Measurements from ENCODE around the gene PER1. TPM values are rescaled to one million over a fixed set of nuclear protein-coding genes. Genes with fewer than 3 reads are reported as not detected.
A peak's percentile ranks its signal among the peaks of the same experiment; 100 is the strongest.

The PER1 gene, protein sequence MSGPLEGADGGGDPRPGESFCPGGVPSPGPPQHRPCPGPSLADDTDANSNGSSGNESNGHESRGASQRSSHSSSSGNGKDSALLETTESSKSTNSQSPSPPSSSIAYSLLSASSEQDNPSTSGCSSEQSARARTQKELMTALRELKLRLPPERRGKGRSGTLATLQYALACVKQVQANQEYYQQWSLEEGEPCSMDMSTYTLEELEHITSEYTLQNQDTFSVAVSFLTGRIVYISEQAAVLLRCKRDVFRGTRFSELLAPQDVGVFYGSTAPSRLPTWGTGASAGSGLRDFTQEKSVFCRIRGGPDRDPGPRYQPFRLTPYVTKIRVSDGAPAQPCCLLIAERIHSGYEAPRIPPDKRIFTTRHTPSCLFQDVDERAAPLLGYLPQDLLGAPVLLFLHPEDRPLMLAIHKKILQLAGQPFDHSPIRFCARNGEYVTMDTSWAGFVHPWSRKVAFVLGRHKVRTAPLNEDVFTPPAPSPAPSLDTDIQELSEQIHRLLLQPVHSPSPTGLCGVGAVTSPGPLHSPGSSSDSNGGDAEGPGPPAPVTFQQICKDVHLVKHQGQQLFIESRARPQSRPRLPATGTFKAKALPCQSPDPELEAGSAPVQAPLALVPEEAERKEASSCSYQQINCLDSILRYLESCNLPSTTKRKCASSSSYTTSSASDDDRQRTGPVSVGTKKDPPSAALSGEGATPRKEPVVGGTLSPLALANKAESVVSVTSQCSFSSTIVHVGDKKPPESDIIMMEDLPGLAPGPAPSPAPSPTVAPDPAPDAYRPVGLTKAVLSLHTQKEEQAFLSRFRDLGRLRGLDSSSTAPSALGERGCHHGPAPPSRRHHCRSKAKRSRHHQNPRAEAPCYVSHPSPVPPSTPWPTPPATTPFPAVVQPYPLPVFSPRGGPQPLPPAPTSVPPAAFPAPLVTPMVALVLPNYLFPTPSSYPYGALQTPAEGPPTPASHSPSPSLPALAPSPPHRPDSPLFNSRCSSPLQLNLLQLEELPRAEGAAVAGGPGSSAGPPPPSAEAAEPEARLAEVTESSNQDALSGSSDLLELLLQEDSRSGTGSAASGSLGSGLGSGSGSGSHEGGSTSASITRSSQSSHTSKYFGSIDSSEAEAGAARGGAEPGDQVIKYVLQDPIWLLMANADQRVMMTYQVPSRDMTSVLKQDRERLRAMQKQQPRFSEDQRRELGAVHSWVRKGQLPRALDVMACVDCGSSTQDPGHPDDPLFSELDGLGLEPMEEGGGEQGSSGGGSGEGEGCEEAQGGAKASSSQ (N-terminal part only)
- 83.3 TPM for total RNA-seq

DNA sequence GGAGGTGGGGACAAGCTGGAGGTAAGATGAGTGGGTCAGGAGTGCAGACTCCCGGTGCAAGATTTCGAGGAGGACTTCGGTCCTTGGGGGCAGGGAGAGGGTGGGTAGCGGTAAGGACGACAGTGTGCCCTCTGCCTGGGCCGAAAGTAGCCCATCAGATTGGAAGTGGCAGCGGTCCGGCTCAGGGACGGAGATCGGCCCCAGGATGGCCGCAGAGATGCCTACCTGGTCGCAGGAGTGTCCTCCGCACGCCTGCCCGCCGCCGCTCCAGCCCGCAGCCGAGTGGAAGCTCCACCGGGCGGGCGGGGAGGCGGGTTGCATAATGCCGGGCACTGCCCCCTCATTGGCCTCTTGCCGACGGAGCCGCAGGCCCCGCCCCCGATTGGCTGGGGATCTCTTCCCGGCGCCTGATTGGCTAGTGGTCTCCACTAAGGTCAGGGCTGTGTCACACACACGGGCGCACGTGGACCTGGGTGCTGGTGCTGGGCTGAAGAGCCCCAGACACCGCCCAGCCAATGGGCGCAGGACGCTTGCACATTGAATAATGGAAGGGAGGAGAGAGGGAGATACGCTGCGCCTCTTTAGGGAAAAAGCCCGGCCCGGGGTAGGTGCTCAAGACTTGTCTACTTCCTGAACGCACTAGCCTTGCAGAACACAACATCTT, at the start of gene PER1:
TSS of gene PER1 (minus strand) at position 293 of the 664 bp plus-strand sequence. CDS start 1,698 bp downstream, outside the sequence.
- DNase-seq: peak; percentile 97

GRCh38 chr17:8192070-8192815, 40.0 kb upstream of the PER1 start:
- peak; percentile 95 for DNase-seq

DNA sequence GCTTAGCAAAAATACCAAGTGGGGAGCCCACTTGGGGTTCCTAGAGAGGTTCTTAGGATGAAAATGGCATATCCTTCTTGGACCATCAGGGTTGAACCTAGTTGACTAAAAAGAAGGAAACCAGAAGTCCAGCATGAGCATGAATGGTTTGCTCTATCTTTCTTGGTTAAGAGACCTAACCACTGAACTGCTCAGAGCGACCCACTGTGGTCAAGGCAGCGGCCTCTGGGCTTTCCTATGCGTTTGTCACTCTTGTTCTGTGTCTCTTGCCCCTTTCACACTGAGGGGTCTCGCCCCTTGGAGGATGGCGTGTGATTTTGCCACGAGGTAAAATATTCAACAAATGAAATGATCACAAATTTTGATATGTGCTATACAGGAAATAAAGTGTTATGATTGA, 38.3 kb upstream of the PER1 start:
- no peak for DNase-seq

DNA sequence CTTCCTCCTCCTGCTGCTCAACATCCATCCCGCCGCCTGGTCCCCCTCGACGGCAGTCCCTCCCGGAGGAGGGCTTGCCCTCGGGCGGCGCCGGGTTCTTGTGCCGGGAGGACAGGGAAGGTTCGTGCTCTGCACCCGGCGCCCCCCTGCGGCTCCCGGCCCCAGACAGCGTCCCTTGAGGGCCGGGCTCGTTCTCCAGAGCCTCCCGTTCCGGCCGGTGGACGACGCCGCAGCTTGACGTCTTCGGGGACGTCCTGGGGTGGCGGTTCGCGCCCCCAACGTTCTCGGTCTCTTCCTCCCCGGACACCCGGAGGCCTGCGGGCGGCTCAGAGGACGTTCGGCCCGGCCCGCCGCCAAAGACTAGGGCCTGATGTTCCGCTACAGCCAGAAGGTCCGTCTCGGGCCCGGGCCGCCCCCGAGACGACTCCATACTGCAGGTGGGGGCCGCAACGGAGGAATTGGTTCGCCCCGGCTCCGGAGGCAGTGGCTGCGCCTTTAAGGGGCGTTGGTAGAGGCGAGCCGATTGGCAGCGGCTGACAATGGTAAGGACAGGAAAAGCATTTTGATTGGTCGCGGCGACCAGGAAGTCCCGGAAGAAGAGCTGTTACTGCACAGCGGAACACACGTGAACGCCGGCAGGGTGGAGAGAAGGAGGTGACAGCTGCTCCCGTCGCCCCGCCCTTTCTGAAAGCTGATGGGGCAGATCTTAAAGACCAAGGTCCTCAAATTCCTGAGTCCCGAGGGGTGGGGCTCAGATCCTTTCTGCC, 37.7 kb upstream of the PER1 start, which contains the start of gene BORCS6:
TSS of gene BORCS6 (minus strand) at position 470 of the 767 bp plus-strand sequence. CDS start at position 430, 40 bp downstream.
- peak; percentile 99 for DNase-seq

GRCh38 chr17:8189041-8189710, 37.0 kb upstream of the PER1 start:
- DNase-seq: peak; percentile 16

DNA sequence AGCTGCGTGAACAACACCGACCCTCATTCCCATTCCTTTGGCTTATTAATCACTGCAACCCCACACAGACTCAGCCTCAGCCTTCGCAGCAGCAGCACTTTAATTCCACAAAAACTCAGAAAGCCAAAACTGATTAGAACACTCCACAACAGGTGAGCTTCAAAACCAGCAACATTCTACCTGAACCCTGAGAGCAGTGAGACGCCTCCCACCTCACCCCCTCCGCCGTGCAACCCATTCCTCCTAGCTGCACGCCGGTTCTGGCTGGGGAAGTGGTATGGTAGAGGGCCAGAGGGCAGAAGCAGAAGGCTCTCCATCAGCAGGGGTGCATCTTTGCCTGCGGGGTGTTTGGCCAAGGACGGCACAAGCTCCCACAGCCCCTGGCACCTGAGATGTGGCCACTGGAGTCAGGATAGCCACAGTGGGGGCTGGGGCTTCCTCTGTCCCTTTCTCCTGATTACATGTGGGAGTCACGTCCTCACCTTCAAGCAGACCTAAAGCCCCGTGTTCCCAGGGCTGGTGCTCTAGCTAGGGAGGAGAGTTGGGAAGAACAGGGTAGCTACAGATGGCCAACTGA, 36.1 kb upstream of the PER1 start:
- peak; percentile 4 for DNase-seq

GRCh38 chr17:8187517-8188262, 35.5 kb upstream of the PER1 start:
- peak; percentile 99 for DNase-seq

DNA sequence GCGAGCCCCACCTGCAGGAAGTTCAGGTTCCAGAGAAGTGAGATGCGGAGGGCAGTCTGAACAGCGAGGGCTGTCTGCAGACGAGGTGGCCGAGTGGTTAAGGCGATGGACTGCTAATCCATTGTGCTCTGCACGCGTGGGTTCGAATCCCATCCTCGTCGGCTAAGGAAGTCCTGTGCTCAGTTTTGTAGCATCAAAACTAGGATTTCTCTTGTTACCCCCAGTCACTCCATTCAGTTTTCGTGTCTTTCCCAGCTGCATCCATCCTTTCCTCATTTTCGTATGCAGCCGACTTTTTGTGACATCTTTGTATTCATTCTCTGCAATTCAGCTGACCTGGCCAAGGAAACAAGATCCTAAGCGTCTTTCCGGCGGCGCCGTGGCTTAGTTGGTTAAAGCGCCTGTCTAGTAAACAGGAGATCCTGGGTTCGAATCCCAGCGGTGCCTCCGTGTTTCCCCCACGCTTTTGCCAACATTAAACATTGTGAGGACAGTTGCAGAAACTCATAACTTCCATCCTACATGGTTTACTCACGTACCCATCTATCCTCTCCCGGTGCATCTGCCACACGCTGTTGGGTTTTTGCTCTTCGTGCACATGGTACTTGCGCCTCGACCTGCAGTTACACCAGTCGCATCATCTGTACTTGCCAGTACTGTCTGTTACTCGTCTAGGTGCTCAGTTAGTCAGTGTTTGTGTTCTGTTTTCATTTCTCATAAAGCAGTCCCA, 34.7 kb upstream of the PER1 start:
- DNase-seq: peak; percentile 99

GRCh38 chr17:8186446-8186786, 34.2 kb upstream of the PER1 start:
- DNase-seq: no peak

- DNase-seq: peak; percentile 95
Measured at GRCh38 chr17:8185582-8186445, 33.6 kb upstream of the PER1 start.

- no peak for DNase-seq
Measured at GRCh38 chr17:8176998-8177731, 25.0 kb upstream of the PER1 start.

DNA sequence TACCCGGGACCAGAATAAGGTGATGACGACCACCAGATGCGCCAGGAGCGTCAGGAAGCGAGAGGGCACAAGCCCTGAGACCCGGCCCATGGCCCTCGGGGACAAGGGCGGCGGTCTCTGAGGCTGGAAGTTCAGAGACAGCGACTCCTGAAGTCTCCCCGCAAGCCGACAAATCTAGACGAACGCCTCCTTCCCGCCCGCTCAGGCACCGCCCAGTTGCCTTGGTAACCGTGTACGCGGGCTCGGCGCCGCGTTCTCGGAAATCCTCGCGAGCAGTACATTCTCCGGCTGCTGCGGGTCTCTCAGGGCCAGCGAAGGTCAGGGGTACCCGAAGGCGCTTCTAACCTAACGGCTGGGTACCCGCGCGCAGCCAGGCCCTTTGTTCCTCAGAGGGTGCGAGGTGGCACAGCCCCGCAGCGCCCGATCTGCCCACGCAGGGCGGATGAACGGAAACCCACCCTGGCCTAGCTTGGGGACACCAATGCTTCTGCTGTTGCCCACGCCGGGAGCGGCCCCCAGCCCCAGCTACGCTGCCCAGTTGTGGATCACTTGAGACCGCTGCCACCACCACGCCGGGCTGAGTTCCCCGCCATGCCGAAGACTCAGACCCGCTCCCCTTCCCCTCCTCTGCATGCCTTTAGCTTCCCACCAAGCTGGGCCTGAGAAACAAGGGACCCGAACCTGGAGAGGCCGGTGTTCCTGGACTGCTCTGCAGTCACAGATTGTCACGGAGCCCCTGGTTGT, 24.2 kb upstream of the PER1 start, which contains the start of gene TMEM107:
TSS of gene TMEM107 (minus strand) at position 184 of the 744 bp plus-strand sequence. CDS start at position 90, 94 bp downstream.
- peak; percentile 95 for DNase-seq

- DNase-seq: no peak
Measured at GRCh38 chr17:8175795-8176196, 23.6 kb upstream of the PER1 start.

GRCh38 chr17:8173871-8174322, 21.7 kb upstream of the PER1 start:
- no peak for DNase-seq

Measured in tongue (tissue), 2 donors.